Esophagus muscularis mucosa (tissue), 4 donors: ENCODE measurements around the gene BBS1. TPM values are rescaled to one million over a fixed set of nuclear protein-coding genes. Genes with fewer than 3 reads are reported as not detected.

Source experiments
- DNase-seq: peaks from one replicate; pipeline ENCODE4 v3.0.0-alpha.2; 2017; ENCODE audit errors: extremely low spot score
- H3K27ac ChIP-seq, 4 donors: fragments of 200-600 bp; sonication (generic); replicated peaks in 1 of 4; 1 replicate in 3 of 4; 2 replicates in 1 of 4; pipeline ENCODE4 v1.5.1; 2016 to 2019; ENCODE audit warnings: mild to moderate bottlenecking in 1 of 4
- H3K27me3 ChIP-seq, 4 donors: fragments of 200-600 bp; sonication (generic); one replicate each; pipeline versions ENCODE4 v1.5.1 to v1.6.0; 2016 to 2019
- H3K36me3 ChIP-seq, 4 donors: fragments of 200-600 bp; sonication (generic); one replicate each; pipeline ENCODE4 v1.5.1; 2016 to 2019
- H3K4me1 ChIP-seq, 4 donors: fragments of 200-600 bp; sonication (generic); one replicate each; pipeline ENCODE4 v1.5.1; 2016 to 2019
- H3K4me3 ChIP-seq, 4 donors: fragments of 200-600 bp; sonication (generic); 1 replicate in 2 of 4; 2 replicates in 2 of 4; pipeline ENCODE4 v1.5.1; 2016 to 2019; ENCODE audit warnings: mild to moderate bottlenecking in 4 of 4, moderate library complexity in 1 of 4
- H3K9me3 ChIP-seq, 4 donors: fragments of 200-600 bp; sonication (generic); 1 replicate in 3 of 4; 2 replicates in 1 of 4; pipeline ENCODE4 v1.5.1; 2016 to 2019
- CTCF ChIP-seq, 3 experiments: fragments of 200-600 bp in 2 of 3; fragments of 450-650 bp in 1 of 3; sonication (generic) in 2 of 3; IDR thresholded peaks; one replicate each; pipeline ENCODE4 v1.5.1; 2017 to 2019; ENCODE audit warnings: antibody characterized with exemption in 3 of 3, mild to moderate bottlenecking in 2 of 3, moderate library complexity in 1 of 3
- EP300 ChIP-seq: sonication (generic); formaldehyde crosslinking; IDR thresholded peaks from one replicate; pipeline ENCODE4 v1.6.1; 2017; ENCODE audit warnings: antibody characterized with exemption
- POLR2A ChIP-seq: fragments of 450-650 bp; IDR thresholded peaks from one replicate; pipeline ENCODE4 v1.6.1; 2017; ENCODE audit warnings: antibody characterized with exemption, moderate library complexity, mild to moderate bottlenecking, low read depth
- POLR2AphosphoS5 ChIP-seq, 2 donors: sonication (generic); formaldehyde crosslinking; IDR thresholded peaks; one replicate each; pipeline ENCODE4 v1.6.1; 2017; ENCODE audit warnings: antibody characterized with exemption in 2 of 2
- WGBS: methylation state at CpG from one replicate; pipeline ENCODE4 v1.1.5; 2018; 5-methylcytosine and 5-hydroxymethylcytosine counted together
- intact Hi-C: fragments of 100-400 bp; cut with DNase I; formaldehyde crosslinking; loops from one replicate; pipeline ENCODE4 v1.15.1; 2023
- total RNA-seq, 4 donors: library from RNA; depleted of rRNA; stranded (reverse); fragments of >200 nt; gene quantifications; one replicate each; pipeline versions ENCODE4 v1.1.0 to v1.2.1, GENCODE V29; 2016

BBS1 gene
- total RNA-seq, 4 donors from 2014 or later: 68.1 to 78.5 (median 73.1) TPM

DNA sequence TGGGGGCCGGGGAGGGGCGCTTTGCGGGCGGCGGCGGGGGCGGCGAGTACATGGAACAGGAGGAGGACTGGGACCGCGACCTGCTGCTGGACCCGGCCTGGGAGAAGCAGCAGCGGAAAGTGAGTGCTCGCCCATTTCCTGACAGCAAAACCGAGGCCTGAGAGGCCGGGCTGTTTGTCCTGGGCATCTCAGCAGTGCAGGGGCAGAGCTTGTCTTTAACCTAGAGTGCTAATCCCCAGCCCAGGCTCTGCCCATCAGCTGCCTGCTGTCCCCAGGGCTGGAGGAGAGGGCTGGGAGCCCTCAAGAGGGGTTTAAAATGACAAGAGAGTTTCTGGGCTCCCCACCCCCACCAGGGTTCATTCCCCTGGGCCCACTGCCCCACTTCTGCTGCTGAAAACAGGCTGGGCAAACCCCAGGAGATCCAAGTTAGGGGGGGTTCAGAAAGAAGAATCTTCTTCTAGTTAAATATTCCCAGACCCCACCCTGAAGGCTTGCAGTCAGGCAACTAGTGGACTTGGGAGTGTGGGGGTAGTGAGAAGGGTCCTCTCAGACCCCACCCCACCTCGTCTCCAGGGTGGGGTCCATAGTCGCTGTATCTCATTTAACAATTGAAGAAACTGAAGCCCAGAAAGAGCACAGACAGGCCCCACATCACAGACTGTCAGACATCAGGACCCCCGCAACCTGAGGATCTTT is 36.7 kb downstream of the BBS1 start:
- Histone ChIP-seq H3K27me3 (no peaks in the 10 kb centered on the region), H3K27ac (peak overlapping the region; percentile 78 to 87 (median 85)), H3K9me3 (no peaks in the 10 kb centered on the region), H3K4me3 (peak overlapping the region; percentile 78 to 83 (median 82)), H3K36me3 (peaks cover 0 to 16% (median 11%) of the 10 kb centered on the region in 4 donors), H3K4me1 (peaks cover 28 to 48% (median 38%) of the 10 kb centered on the region in 4 donors)
- 39% methylated on average over 13 of the region's 18 CpGs for WGBS
- intact Hi-C loops: no loop called here
- no peak for TF ChIP-seq POLR2A
- TF ChIP-seq EP300: no peak
- TF ChIP-seq POLR2AphosphoS5 (IDR thresholded peaks at IDR 0.05): no peak
- TF ChIP-seq CTCF (IDR thresholded peaks at IDR 0.05): no peak
- DNase-seq: no peak

GRCh38 chr11:66547662-66548009 is 37.2 kb downstream of the BBS1 start:
- Histone ChIP-seq H3K4me1 (peaks cover 28 to 48% (median 37%) of the 10 kb centered on the region in 4 donors), H3K9me3 (no peaks in the 10 kb centered on the region), H3K4me3 (no peak overlapping the region), H3K27ac (peak overlapping the region in 3 of 4 donors; percentile 78 to 87 (median 84)), H3K27me3 (no peaks in the 10 kb centered on the region), H3K36me3 (peaks cover 0 to 10% (median 6%) of the 10 kb centered on the region in 4 donors)
- intact Hi-C loops: no loop called here
- 54% methylated on average over 4 of the region's 5 CpGs for WGBS
- no peak for DNase-seq
- TF ChIP-seq CTCF (IDR thresholded peaks at IDR 0.05) (no peak), POLR2AphosphoS5 (IDR thresholded peaks at IDR 0.05) (no peak), POLR2A (no peak), EP300 (no peak)

DNA sequence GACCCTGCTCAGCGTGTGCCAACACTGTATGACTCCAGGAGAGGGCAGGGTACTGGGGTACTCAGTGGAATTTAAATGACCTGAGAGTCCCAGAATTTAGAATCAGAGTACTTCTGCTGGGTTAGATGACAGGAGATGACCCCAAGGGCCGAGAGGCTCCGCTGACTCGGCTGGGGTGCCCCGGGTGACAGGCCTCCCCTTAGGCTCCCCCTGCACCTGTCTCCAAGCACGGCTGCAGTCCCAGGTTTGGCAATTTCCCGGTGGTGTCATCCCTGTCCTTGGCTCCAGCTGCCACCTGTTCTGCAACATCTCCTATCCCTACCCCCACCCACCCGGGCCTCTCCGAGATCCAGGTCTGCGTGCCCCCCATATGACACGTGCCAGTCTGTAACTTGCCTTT is 37.6 kb downstream of the BBS1 start:
- Histone ChIP-seq H3K4me1 (peaks cover 28 to 47% (median 35%) of the 10 kb centered on the region in 4 donors), H3K9me3 (no peaks in the 10 kb centered on the region), H3K4me3 (no peak overlapping the region), H3K36me3 (peaks cover 0 to 6% (median 3%) of the 10 kb centered on the region in 4 donors), H3K27ac (no peak overlapping the region), H3K27me3 (no peaks in the 10 kb centered on the region)
- 69% methylated on average over 10 of the region's 11 CpGs for WGBS
- DNase-seq: no peak
- intact Hi-C loops: no loop called here
- no peak for TF ChIP-seq EP300
- TF ChIP-seq CTCF (IDR thresholded peaks at IDR 0.05): no peak
- no peak for TF ChIP-seq POLR2A
- TF ChIP-seq POLR2AphosphoS5 (IDR thresholded peaks at IDR 0.05): no peak

- DNase-seq: no peak
- Histone ChIP-seq H3K9me3 (no peaks in the 10 kb centered on the region), H3K27ac (no peak overlapping the region), H3K4me1 (peaks cover 22 to 38% (median 27%) of the 10 kb centered on the region in 4 donors), H3K4me3 (no peak overlapping the region), H3K27me3 (no peaks in the 10 kb centered on the region), H3K36me3 (no peaks in the 10 kb centered on the region)
- TF ChIP-seq POLR2A (no peak), EP300 (no peak), CTCF (IDR thresholded peaks at IDR 0.05) (no peak), POLR2AphosphoS5 (IDR thresholded peaks at IDR 0.05) (no peak)
- 59% methylated on average over 16 of the region's 16 CpGs for WGBS
- intact Hi-C loops: no loop called here
Measured at GRCh38 chr11:66548774-66549630, 38.6 kb downstream of the BBS1 start.
